Loucy (cell line): Measurements from ENCODE around the gene SELENOO.

ENCODE experiments used
- CTCF ChIP-seq: fragments of 200-600 bp; sonication (generic); conservative IDR thresholded peaks from 2 replicates; pipeline ENCODE4 v1.5.1; 2014; ENCODE audit warnings: mild to moderate bottlenecking, antibody characterized with exemption, low read length
- EZH2phosphoT487 ChIP-seq: fragments of 200-600 bp; IDR thresholded peaks from 2 replicates; pipeline ENCODE4 v1.6.1; 2018; ENCODE audit warnings: antibody characterized with exemption, mild to moderate bottlenecking, moderate library complexity, borderline replicate concordance

GRCh38 chr22:50218153-50218995 lies 17.6 kb downstream of the SELENOO start:
- no peak for TF ChIP-seq CTCF
- no peak for TF ChIP-seq EZH2phosphoT487
